LNCAP (cell line): ENCODE measurements around the gene BLNK.

ENCODE experiments used
- CTCF ChIP-seq: fragments of 450-650 bp; IDR thresholded peaks from 2 replicates; pipeline ENCODE4 v1.5.1; 2017; ENCODE audit warnings: mild to moderate bottlenecking

Gene BLNK

GRCh38 chr10:96271016-96271815 is at the start of gene BLNK:
BLNK (minus strand) TSS chr10:96271569; CDS start chr10:96271398, 171 bp downstream.
- no peak for TF ChIP-seq CTCF

GRCh38 chr10:96319754-96320474 is 48.5 kb upstream of the BLNK start:
- TF ChIP-seq CTCF: no peak

GRCh38 chr10:96317067-96317833 is 45.9 kb upstream of the BLNK start:
- TF ChIP-seq CTCF: no peak

GRCh38 chr10:96313344-96313743 is 42.0 kb upstream of the BLNK start:
- TF ChIP-seq CTCF: no peak

GRCh38 chr10:96311180-96311715 is 39.9 kb upstream of the BLNK start:
- TF ChIP-seq CTCF: no peak

- no peak for TF ChIP-seq CTCF
Observed at GRCh38 chr10:96310321-96310669, 38.9 kb upstream of the BLNK start.

GRCh38 chr10:96309628-96310320 is 38.4 kb upstream of the BLNK start:
- no peak for TF ChIP-seq CTCF
